GM12873 (cell line): ENCODE measurements around the gene MARK3.

ENCODE experiments used
- CTCF ChIP-seq: IDR thresholded peaks from 2 replicates; pipeline ENCODE4 v1.5.1; 2012; ENCODE audit warnings: low read depth, mild to moderate bottlenecking, moderate library complexity, low read length, control low read depth; ENCODE audit not compliant: insufficient read depth; ENCODE audit errors: missing control alignments

Gene MARK3

GRCh38 chr14:103392106-103392505 lies 6.9 kb downstream of the MARK3 start:
- no peak for TF ChIP-seq CTCF

GRCh38 chr14:103392572-103392971 lies 7.4 kb downstream of the MARK3 start:
- TF ChIP-seq CTCF = no peak

- no peak for TF ChIP-seq CTCF
Measured at GRCh38 chr14:103393070-103393469, 7.9 kb downstream of the MARK3 start.

GRCh38 chr14:103393676-103394626 lies 8.7 kb downstream of the MARK3 start:
- peak; percentile 74 for TF ChIP-seq CTCF

GRCh38 chr14:103395244-103395643 lies 10.0 kb downstream of the MARK3 start:
- TF ChIP-seq CTCF = no peak

- no peak for TF ChIP-seq CTCF
Measured at GRCh38 chr14:103396463-103396862, 11.2 kb downstream of the MARK3 start.

GRCh38 chr14:103398427-103399195 lies 13.4 kb downstream of the MARK3 start:
- TF ChIP-seq CTCF = no peak
